ENCODE data around the gene PCYT1B. TPM values are rescaled to one million over a fixed set of nuclear protein-coding genes. Genes with fewer than 3 reads are reported as not detected.

Gene PCYT1B
- total RNA-seq = under 1 TPM; 0.04 to 0.36 TPM

- H3K27ac Mint-ChIP-seq = no peak within 1 kb of the TSS
- ChIA-PET CTCF (no interaction called here), POLR2A (no interaction called here)
- no peak for TF ChIP-seq CTCF (IDR thresholded peaks at IDR 0.05)
- H3K36me3 Mint-ChIP-seq (ENCODE audit: low read depth) = no peaks in the 10 kb centered on the region
- peaks cover 16% of the 10 kb centered on the region for H3K4me1 Mint-ChIP-seq (ENCODE audit: low read depth)
- peak; percentile 99 for ATAC-seq
- H3K9me3 Mint-ChIP-seq = no peaks in the 10 kb centered on the region
- DNase-seq = peak; percentile 78
- intact Hi-C loops (cut with micrococcal nuclease) = no loop called here
- peaks cover 14% of the 10 kb centered on the region for H3K27me3 Mint-ChIP-seq
- H3K4me3 Mint-ChIP-seq = peak within 1 kb of the TSS; percentile 67
These were observed at the start of gene PCYT1B for GRCh38 chrX:24647257-24648058. TSS of gene PCYT1B (minus strand) at chrX:24647347. CDS start at chrX:24647105, 242 bp downstream.

GRCh38 chrX:24696294-24696693 is 49.1 kb upstream of the PCYT1B start:
- POLR2A ChIA-PET = no interaction called here
- CTCF ChIA-PET = interaction anchor here (0.7 to 1.4 kb wide), 3 partner anchors 20 to 437 kb away, joined by 3 to 5 read pairs (median 3); no protein-coding TSS in a partner anchor
- DNase-seq (no peak), ATAC-seq (no peak)
- Mint-ChIP-seq H3K27ac (no peak overlapping the region), H3K4me3 (no peak overlapping the region), H3K4me1 (ENCODE audit: low read depth) (peaks cover 26% of the 10 kb centered on the region), H3K27me3 (no peaks in the 10 kb centered on the region), H3K36me3 (ENCODE audit: low read depth) (peaks cover 25% of the 10 kb centered on the region), H3K9me3 (no peaks in the 10 kb centered on the region)
- no peak for TF ChIP-seq CTCF (IDR thresholded peaks at IDR 0.05)
- intact Hi-C loops (cut with micrococcal nuclease) = no loop called here

GRCh38 chrX:24694825-24695224 is 47.7 kb upstream of the PCYT1B start:
- CTCF ChIA-PET = interaction anchor here (1.3 kb wide), 1 partner anchor 18 kb away, joined by 5 read pairs; no protein-coding TSS in a partner anchor
- H3K27ac Mint-ChIP-seq = peak overlapping the region; percentile 92

GRCh38 chrX:24693453-24694202 is 46.5 kb upstream of the PCYT1B start, which contains the start of gene POLA1:
TSS of gene POLA1 (plus strand) at chrX:24693918. CDS start at chrX:24693962, 44 bp downstream.
- ATAC-seq (peak; percentile 95), DNase-seq (peak; percentile 85)
- Mint-ChIP-seq H3K4me1 (ENCODE audit: low read depth) (peaks cover 26% of the 10 kb centered on the region), H3K4me3 (peak within 1 kb of the TSS; percentile 86), H3K27me3 (no peaks in the 10 kb centered on the region), H3K9me3 (no peaks in the 10 kb centered on the region), H3K27ac (peak within 1 kb of the TSS; percentile 92), H3K36me3 (ENCODE audit: low read depth) (peaks cover 15% of the 10 kb centered on the region)
- CTCF ChIA-PET = no interaction called here
- POLR2A ChIA-PET = interaction anchor here (1.8 kb wide), 1 partner anchor 9 kb away, joined by 4 read pairs; no protein-coding TSS in a partner anchor
- intact Hi-C loops (cut with micrococcal nuclease) = no loop called here
- no peak for TF ChIP-seq CTCF (IDR thresholded peaks at IDR 0.05)

More at GRCh38 chrX:24694825-24695224, 47.7 kb upstream of the PCYT1B start:
- intact Hi-C loops (cut with micrococcal nuclease) = no loop called here
- Mint-ChIP-seq H3K4me1 (ENCODE audit: low read depth) (peaks cover 26% of the 10 kb centered on the region), H3K4me3 (peak overlapping the region; percentile 86), H3K9me3 (no peaks in the 10 kb centered on the region), H3K36me3 (ENCODE audit: low read depth) (peaks cover 18% of the 10 kb centered on the region), H3K27me3 (no peaks in the 10 kb centered on the region)
- DNase-seq = no peak
- POLR2A ChIA-PET = interaction anchor here (1.8 kb wide), 1 partner anchor 8 kb away, joined by 4 read pairs; no protein-coding TSS in a partner anchor
- no peak for ATAC-seq
- no peak for TF ChIP-seq CTCF (IDR thresholded peaks at IDR 0.05)
